Ammon's horn (tissue), 1 donor: ENCODE results near the gene C6.
A peak's percentile ranks its signal among the peaks of the same experiment; 100 is the strongest.
"Not testable (repeated sequence)": the region's sequence is repeated elsewhere in the genome, so short reads cannot be mapped to it uniquely, and the experiment has no call there.

Experiments
- DNase-seq: peaks from one replicate; pipeline ENCODE4 v3.0.0-alpha.2; 2016; ENCODE audit warnings: low spot score

C6 gene

GRCh38 chr5:41199660-41200059 is 13.7 kb downstream of the C6 start:
- DNase-seq: no peak

DNA sequence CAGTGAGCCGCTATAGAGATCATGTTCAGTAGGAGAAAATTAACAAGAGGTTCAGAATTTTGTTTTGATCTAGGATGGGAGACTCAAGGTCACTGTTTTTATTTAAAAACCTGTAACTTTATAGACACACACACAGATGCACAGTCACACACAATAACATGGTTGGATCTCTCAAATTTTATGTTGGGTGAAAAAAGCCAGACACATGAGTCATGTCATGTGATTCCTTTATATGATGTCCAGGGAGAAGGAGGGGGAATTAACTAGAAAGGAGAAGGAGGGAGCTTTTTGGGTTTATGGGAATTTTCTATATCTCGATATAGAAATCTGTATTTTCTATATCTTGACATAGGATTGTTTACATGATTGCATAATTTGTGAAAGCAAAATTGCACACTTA is 17.1 kb downstream of the C6 start:
- no peak for DNase-seq

GRCh38 chr5:41195228-41195627 is 18.1 kb downstream of the C6 start:
- DNase-seq: no peak

- no peak for DNase-seq
Observed at GRCh38 chr5:41194339-41194738, 19.0 kb downstream of the C6 start.

GRCh38 chr5:41193456-41194205 is 19.7 kb downstream of the C6 start:
- peak; percentile 81 for DNase-seq

DNA sequence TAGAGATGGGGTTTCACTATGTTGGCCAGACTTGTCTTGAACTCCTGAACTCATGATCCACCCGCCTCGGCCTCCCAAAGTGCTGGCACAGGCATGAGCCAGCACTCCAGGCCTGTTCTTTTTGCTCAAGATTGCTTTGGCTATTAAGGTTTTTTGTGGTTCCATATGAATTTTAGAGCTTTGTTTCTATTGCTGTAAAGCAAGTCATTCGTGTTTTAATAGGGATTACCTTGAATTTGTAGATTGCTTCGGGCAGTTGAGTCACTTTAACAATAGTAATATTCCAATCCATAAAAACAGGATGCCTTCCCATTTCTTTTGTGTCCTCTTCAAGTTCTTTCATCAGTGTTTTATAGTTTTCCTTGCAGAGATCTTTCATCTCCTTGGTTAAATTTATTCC is 22.1 kb downstream of the C6 start:
- DNase-seq: no peak

DNA sequence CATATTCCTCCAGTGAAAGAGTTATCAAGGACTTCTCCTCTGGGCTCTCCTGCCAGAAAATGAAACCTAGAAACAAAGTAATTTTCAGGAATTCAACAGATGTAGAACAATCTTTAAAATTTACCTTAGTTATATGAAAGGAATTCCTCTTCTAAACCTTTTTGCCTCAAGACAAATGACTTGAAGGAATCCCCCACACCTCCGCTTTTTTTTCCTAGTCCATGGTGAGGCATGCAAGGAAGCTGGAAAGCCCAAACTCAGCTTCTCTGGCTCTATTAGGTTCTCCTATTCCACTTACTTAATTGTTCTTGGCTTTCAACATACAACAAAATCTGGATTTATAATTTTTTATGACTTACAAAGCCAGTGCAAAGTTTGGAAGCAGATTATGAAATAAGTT is 27.2 kb downstream of the C6 start:
- no peak for DNase-seq

DNA sequence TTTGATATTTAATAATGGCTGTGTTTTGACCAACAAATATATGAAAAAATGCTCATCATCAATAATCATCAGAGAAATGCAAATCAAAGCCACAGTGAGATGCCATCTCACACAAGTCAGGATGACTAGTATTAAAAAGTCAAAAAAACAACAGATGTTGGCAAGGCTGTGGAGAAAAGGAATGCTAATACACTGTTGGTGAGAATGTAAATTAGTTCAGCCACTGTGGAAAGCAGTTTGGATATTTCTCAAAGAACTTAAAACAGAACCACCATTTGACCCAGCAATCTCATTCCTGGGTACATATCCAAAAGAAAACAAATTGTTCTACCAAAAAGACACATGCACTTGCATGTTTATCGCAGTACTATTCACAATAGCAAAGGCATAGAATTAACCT is 30.0 kb downstream of the C6 start:
- not testable (repeated sequence) for DNase-seq

DNA sequence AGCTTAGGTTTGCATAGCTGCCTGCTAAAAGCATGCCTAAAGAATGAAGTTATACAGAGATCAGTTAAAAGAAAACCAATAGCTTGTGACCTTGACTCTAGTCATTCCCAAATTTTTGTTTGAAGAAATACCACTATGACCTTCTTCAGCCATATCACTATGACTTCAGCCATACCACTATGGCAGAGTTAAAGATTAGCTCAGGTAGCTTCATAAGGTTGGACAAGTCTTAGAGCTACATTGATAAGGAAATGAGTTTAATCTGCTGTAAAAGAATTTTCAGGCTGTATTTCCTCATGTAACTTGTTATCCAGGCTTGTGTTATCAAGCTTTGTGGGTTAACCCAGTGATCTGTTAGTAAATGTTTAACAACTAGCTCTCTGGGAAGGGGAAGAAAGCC is 30.7 kb downstream of the C6 start:
- DNase-seq: no peak

- no peak for DNase-seq
Observed at GRCh38 chr5:41181691-41182564, 31.4 kb downstream of the C6 start.

- no peak for DNase-seq
Observed at GRCh38 chr5:41176952-41177351, 36.4 kb downstream of the C6 start.

DNA sequence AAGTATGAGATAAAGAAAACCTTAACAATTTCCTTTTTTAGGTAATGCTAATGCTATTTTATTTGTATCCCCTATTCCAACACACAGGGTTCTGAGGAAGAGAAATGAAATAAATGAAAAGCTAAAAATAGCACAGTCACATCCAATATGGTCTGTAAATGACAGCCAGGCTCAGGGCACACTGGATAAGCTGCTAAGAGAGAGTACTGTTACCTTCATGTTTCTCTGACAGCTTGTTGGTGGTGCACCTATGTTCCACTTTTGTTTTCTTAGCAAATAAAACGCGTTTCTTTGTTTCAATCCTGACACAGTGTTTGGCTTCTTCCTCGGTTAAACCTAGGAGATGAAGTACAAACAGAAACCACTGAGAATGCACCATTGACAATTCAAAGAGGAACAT is 41.3 kb downstream of the C6 start:
- DNase-seq: no peak

DNA sequence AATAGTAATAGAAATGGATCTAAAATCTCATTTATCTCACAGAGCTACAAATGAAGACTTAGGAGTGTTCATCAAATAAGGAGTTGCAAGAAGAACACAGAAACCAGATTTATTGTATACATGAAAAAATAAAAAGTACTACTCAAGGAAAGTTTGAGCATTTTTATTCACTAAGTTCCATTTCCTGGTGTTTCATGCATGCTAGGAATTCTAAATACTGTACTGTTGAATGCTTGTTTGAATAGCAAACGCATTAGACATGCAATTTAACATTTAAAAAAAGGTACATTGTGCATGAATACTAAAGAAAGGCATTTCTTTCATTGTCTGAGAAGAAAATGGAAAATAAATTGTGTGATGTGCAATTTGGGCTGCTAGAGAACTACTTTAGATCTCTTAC is 52.1 kb downstream of the C6 start:
- DNase-seq: no peak

DNA sequence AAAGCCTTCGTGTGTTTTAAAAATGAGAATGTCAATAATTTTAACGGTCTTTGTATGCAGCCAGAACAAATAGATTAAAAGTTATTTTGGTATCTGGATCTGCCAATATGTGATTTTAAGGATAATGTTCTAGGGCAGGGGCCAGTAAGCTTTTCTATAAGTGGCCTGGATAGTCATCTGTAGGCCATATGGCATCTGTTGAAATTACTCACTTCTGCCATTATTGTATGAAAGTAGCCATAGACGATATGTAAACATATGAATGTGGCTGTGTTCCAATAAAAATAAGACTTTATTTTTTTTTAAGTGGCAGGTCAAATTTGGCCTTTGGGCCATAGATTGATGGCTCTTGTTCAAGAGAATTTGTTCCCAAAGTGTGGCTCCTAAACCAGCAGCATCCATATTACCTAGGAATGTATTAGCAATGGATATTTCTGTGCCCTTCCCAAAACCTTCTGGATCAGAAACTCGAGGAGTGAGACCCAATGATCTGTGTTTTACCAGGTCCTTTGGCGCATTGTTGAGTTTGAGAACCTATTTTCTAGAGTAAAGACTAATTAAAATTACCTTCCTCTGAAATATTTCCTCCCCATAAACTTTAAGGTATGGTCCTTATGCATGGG is 55.9 kb downstream of the C6 start:
- no peak for DNase-seq

DNA sequence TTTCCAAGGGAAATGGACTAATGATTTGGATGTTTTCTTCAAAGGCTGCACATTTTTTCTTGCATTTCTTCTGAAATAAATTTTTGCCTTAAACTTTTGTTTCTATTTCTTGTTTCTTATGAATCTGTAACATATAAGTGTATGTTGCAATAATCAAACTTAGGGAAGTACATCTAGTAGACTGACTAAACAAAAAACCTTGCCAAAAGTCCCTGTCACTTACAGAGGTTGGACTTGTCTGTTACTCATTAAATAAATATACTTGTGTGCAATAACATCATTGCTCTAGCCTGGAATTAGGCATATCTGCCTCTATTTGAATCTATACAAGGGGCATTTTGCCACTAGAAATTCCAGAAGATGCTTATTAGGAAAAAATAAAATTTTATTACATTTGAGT is 56.6 kb downstream of the C6 start:
- DNase-seq: no peak

DNA sequence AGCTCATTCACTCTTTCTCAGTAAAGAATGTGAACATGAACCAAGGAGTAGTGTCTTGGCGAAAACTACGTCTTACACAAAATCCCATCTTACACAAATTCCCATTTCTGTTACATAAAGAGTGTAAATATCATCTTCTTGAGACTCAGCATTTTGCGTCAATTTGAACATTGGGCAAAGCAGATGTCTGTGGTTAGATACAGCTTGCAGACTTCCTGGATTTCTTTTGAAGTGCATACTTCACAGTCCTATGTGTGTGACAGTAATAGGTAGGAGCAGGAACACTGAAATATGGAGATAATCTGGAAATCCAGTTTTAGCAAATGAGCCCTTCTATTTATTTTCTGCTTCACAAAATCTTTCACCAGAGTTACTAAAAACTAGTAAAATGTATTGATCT is 58.8 kb downstream of the C6 start:
- DNase-seq: no peak

- no peak for DNase-seq
Observed at GRCh38 chr5:41151564-41151963, 61.8 kb downstream of the C6 start.

- DNase-seq: no peak
Observed at GRCh38 chr5:41148448-41148847, 64.9 kb downstream of the C6 start.

DNA sequence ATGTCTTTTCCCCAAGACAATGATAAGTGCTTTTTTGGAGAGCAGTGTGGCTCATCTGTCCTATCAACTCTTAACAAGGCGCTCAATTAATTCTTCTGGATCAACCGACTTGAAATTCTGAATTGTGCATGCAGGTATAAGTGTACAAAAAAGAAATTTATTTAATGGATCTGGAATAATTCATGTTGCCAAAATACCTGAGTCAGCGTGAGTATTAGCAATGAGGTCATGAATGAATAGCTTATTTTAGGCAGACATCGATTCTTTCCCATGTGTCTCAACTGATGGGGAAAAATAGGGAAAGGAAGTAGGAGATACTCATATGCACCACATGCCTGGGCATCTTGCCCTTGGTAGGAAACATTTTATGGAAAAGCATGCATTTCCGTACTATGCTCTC is 68.0 kb downstream of the C6 start:
- no peak for DNase-seq

GRCh38 chr5:41143131-41143901 is 70.0 kb downstream of the C6 start:
- DNase-seq: no peak

- DNase-seq: no peak
Observed at GRCh38 chr5:41127967-41128690, 85.2 kb downstream of the C6 start.

DNA sequence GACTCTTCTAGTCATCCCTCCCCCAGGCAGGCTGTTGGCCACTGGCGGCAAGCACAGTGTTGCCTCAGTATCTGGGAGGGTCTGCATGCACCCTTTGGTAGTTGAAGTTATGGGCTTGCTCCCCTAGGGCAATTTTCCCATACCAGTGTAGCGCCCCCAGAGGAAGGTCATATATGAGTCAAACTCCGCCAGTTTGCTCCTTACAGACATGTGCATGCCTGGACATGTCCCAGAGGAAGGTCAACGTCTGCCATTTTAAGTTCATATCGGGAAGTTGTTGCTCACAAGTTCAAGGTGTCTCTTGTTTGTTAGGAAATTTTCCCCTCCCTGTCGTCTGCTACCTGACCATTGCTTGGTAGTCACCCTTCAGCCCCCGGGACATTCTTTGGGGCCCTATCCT is 90.9 kb downstream of the C6 start:
- no peak for DNase-seq
